Parathyroid adenoma (tissue), 2 donors: Measurements from ENCODE around the gene TAF11L6.
"Not testable (repeated sequence)": the region's sequence is repeated elsewhere in the genome, so short reads cannot be mapped to it uniquely, and the experiment has no call there.

Experiments
- H2AFZ ChIP-seq: fragments of 300-600 bp; sonication (generic); one replicate; pipeline ENCODE4 v1.7.0; 2017; ENCODE audit warnings: antibody characterized with exemption, mild to moderate bottlenecking
- H3K27ac ChIP-seq: fragments of 300-600 bp; sonication (generic); one replicate; pipeline ENCODE4 v1.7.0; 2017
- H3K27me3 ChIP-seq: fragments of 300-600 bp; sonication (generic); one replicate; pipeline ENCODE4 v1.7.0; 2017; ENCODE audit warnings: low read length; ENCODE audit not compliant: control insufficient read depth, insufficient read depth
- H3K36me3 ChIP-seq: fragments of 300-600 bp; sonication (generic); one replicate; pipeline ENCODE4 v1.7.0; 2017; ENCODE audit warnings: low read length; ENCODE audit not compliant: control insufficient read depth, insufficient read depth
- H3K4me1 ChIP-seq: fragments of 300-600 bp; sonication (generic); one replicate; pipeline ENCODE4 v1.7.0; 2017; ENCODE audit warnings: control low read depth
- H3K4me2 ChIP-seq: fragments of 300-600 bp; sonication (generic); one replicate; pipeline ENCODE4 v1.7.0; 2017; ENCODE audit warnings: low read length
- H3K4me3 ChIP-seq: fragments of 300-600 bp; sonication (generic); one replicate; pipeline ENCODE4 v1.7.0; 2017; ENCODE audit warnings: low read depth, low read length
- H3K79me2 ChIP-seq: fragments of 300-600 bp; sonication (generic); one replicate; pipeline ENCODE4 v1.7.0; 2017; ENCODE audit warnings: control low read depth
- H3K9ac ChIP-seq: fragments of 300-600 bp; sonication (generic); one replicate; pipeline ENCODE4 v1.7.0; 2017; ENCODE audit warnings: mild to moderate bottlenecking
- H3K9me3 ChIP-seq: fragments of 300-600 bp; sonication (generic); one replicate; pipeline ENCODE4 v1.7.0; 2017; ENCODE audit warnings: low read length; ENCODE audit not compliant: control insufficient read depth
- CTCF ChIP-seq: fragments of 300-600 bp; sonication (generic); IDR thresholded peaks from one replicate; pipeline ENCODE4 v1.7.0; 2017; ENCODE audit warnings: antibody characterized with exemption, mild to moderate bottlenecking
- donor health status: primary hyperparathyroidism.

Gene TAF11L6

GRCh38 chr5:17528369-17528768 is at the start of gene TAF11L6:
TAF11L6 (plus strand) TSS chr5:17528669.
- H3K27me3 ChIP-seq, H3K4me2 ChIP-seq, H2AFZ ChIP-seq, H3K36me3 ChIP-seq, H3K9me3 ChIP-seq, H3K27ac ChIP-seq, H3K4me1 ChIP-seq, H3K9ac ChIP-seq, H3K79me2 ChIP-seq, H3K4me3 ChIP-seq: not testable (repeated sequence)

- H3K9ac ChIP-seq = no peak overlapping the region
- peak overlapping the region; percentile 14 for H2AFZ ChIP-seq
- H3K27me3 ChIP-seq = no peaks in the 10 kb centered on the region
- H3K4me1 ChIP-seq = no peaks in the 10 kb centered on the region
- no peak overlapping the region for H3K4me2 ChIP-seq
- TF ChIP-seq CTCF = no peak
- no peak overlapping the region for H3K27ac ChIP-seq
- H3K4me3 ChIP-seq = no peak overlapping the region
- no peaks in the 10 kb centered on the region for H3K79me2 ChIP-seq
- no peaks in the 10 kb centered on the region for H3K9me3 ChIP-seq
- no peaks in the 10 kb centered on the region for H3K36me3 ChIP-seq
These were observed 47.1 kb upstream of the TAF11L6 start for GRCh38 chr5:17481378-17481777.

GRCh38 chr5:17482790-17483189 is 45.7 kb upstream of the TAF11L6 start:
- Histone ChIP-seq H3K4me1 (no peaks in the 10 kb centered on the region), H2AFZ (no peak overlapping the region), H3K27me3 (no peaks in the 10 kb centered on the region), H3K36me3 (no peaks in the 10 kb centered on the region), H3K4me2 (no peak overlapping the region), H3K9me3 (no peaks in the 10 kb centered on the region), H3K9ac (no peak overlapping the region), H3K79me2 (no peaks in the 10 kb centered on the region), H3K27ac (no peak overlapping the region), H3K4me3 (no peak overlapping the region)
- TF ChIP-seq CTCF = no peak

GRCh38 chr5:17486464-17487173 is 41.9 kb upstream of the TAF11L6 start:
- H3K4me2 ChIP-seq, H3K27ac ChIP-seq, H3K4me3 ChIP-seq, H3K79me2 ChIP-seq, H3K9ac ChIP-seq, H3K27me3 ChIP-seq, H3K4me1 ChIP-seq, H3K36me3 ChIP-seq, H2AFZ ChIP-seq, H3K9me3 ChIP-seq: not testable (repeated sequence)

GRCh38 chr5:17487174-17487512 is 41.3 kb upstream of the TAF11L6 start:
- H3K4me3 ChIP-seq = no peak overlapping the region
- no peaks in the 10 kb centered on the region for H3K36me3 ChIP-seq
- no peaks in the 10 kb centered on the region for H3K4me1 ChIP-seq
- no peaks in the 10 kb centered on the region for H3K79me2 ChIP-seq
- no peak overlapping the region for H3K27ac ChIP-seq
- no peak for TF ChIP-seq CTCF
- no peaks in the 10 kb centered on the region for H3K27me3 ChIP-seq
- H3K9me3 ChIP-seq = no peaks in the 10 kb centered on the region
- no peak overlapping the region for H3K9ac ChIP-seq
- H3K4me2 ChIP-seq = no peak overlapping the region
- no peak overlapping the region for H2AFZ ChIP-seq

- H3K4me1 ChIP-seq, H3K36me3 ChIP-seq, H2AFZ ChIP-seq, H3K9ac ChIP-seq, H3K79me2 ChIP-seq, H3K4me2 ChIP-seq, H3K4me3 ChIP-seq, H3K27me3 ChIP-seq, H3K27ac ChIP-seq, H3K9me3 ChIP-seq: not testable (repeated sequence)
These were observed 37.2 kb upstream of the TAF11L6 start for GRCh38 chr5:17491257-17491656.
